Measurements from ENCODE around the gene RNF4.
A peak's percentile ranks its signal among the peaks of the same experiment; 100 is the strongest.
"Not testable (repeated sequence)": the region's sequence is repeated elsewhere in the genome, so short reads cannot be mapped to it uniquely, and the experiment has no call there.

The RNF4 gene

GRCh38 chr4:2535376-2536192 is 66.7 kb downstream of the RNF4 start:
- Histone ChIP-seq H3K4me1 (ENCODE audit: low read length) (no peaks in the 10 kb centered on the region), H3K4me3 (ENCODE audit: low read length) (peak overlapping the region; percentile 82), H3K27me3 (replicated peaks; ENCODE audit: insufficient read depth, low read length) (no peaks in the 10 kb centered on the region), H3K36me3 (replicated peaks; ENCODE audit: insufficient read depth, low read length) (no peaks in the 10 kb centered on the region), H3K79me2 (ENCODE audit: low read length) (peaks cover 36% of the 10 kb centered on the region), H3K27ac (ENCODE audit: low read length) (peak overlapping the region; percentile 45; the same call in 1 of the 2 replicates), H3K4me2 (ENCODE audit: low read depth, low read length) (peak overlapping the region; percentile 69), H3K9ac (ENCODE audit: low read length) (peak overlapping the region; percentile 84), H3K9me2 (replicated peaks; ENCODE audit: insufficient read depth, low read length) (no peaks in the 10 kb centered on the region), H3F3A (ENCODE audit: insufficient read depth, low read length) (peaks cover 7% of the 10 kb centered on the region), H2AFZ (ENCODE audit: low read length) (peak overlapping the region; percentile 69), H4K20me1 (ENCODE audit: insufficient read depth, low read length) (no peaks in the 10 kb centered on the region), H3K9me3 (replicated peaks; ENCODE audit: insufficient read depth, low read length) (no peaks in the 10 kb centered on the region)
- DNase-seq = peak; percentile 34
- TF ChIP-seq, protein P1, sequence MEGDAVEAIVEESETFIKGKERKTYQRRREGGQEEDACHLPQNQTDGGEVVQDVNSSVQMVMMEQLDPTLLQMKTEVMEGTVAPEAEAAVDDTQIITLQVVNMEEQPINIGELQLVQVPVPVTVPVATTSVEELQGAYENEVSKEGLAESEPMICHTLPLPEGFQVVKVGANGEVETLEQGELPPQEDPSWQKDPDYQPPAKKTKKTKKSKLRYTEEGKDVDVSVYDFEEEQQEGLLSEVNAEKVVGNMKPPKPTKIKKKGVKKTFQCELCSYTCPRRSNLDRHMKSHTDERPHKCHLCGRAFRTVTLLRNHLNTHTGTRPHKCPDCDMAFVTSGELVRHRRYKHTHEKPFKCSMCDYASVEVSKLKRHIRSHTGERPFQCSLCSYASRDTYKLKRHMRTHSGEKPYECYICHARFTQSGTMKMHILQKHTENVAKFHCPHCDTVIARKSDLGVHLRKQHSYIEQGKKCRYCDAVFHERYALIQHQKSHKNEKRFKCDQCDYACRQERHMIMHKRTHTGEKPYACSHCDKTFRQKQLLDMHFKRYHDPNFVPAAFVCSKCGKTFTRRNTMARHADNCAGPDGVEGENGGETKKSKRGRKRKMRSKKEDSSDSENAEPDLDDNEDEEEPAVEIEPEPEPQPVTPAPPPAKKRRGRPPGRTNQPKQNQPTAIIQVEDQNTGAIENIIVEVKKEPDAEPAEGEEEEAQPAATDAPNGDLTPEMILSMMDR (IDR thresholded peaks at IDR 0.05; ENCODE audit: low read length) = peak; percentile 13; the same call in 1 of the 2 replicates
- TF ChIP-seq EZH2phosphoT487 (IDR thresholded peaks at IDR 0.05; ENCODE audit: low read length) = no peak

GRCh38 chr4:2536193-2537010 is 67.5 kb downstream of the RNF4 start, which contains the start of gene FAM193A:
Gene FAM193A, plus strand, starts transcription at chr4:2536647. Its CDS starts 269 bp downstream, at chr4:2536916.
- H3K79me2 ChIP-seq (ENCODE audit: low read length) = peaks cover 44% of the 10 kb centered on the region
- H3K9ac ChIP-seq (ENCODE audit: low read length) = peak within 1 kb of the TSS; percentile 84
- no peaks in the 10 kb centered on the region for H3K9me3 ChIP-seq (replicated peaks; ENCODE audit: insufficient read depth, low read length)
- peak; percentile 100 for DNase-seq
- H3K4me2 ChIP-seq (ENCODE audit: low read depth, low read length) = peak within 1 kb of the TSS; percentile 72
- no peaks in the 10 kb centered on the region for H3K9me2 ChIP-seq (replicated peaks; ENCODE audit: insufficient read depth, low read length)
- H3K4me1 ChIP-seq (ENCODE audit: low read length) = no peaks in the 10 kb centered on the region
- no peaks in the 10 kb centered on the region for H4K20me1 ChIP-seq (ENCODE audit: insufficient read depth, low read length)
- H3K27me3 ChIP-seq (replicated peaks; ENCODE audit: insufficient read depth, low read length) = no peaks in the 10 kb centered on the region
- no peak for TF ChIP-seq EZH2 (optimal IDR thresholded peaks at IDR 0.05; ENCODE audit: low read depth, low read length)
- TF ChIP-seq EZH2phosphoT487 (IDR thresholded peaks at IDR 0.05; ENCODE audit: low read length) = no peak
- TF ChIP-seq, protein P1 (IDR thresholded peaks at IDR 0.05; ENCODE audit: low read length) = no peak
- peaks cover 7% of the 10 kb centered on the region for H3F3A ChIP-seq (ENCODE audit: insufficient read depth, low read length)
- H3K27ac ChIP-seq (ENCODE audit: low read length) = peak within 1 kb of the TSS; percentile 49; the same call in 1 of the 2 replicates
- H3K4me3 ChIP-seq (ENCODE audit: low read length) = peak within 1 kb of the TSS; percentile 82
- no peaks in the 10 kb centered on the region for H3K36me3 ChIP-seq (replicated peaks; ENCODE audit: insufficient read depth, low read length)
- H2AFZ ChIP-seq (ENCODE audit: low read length) = peak within 1 kb of the TSS; percentile 69

DNA sequence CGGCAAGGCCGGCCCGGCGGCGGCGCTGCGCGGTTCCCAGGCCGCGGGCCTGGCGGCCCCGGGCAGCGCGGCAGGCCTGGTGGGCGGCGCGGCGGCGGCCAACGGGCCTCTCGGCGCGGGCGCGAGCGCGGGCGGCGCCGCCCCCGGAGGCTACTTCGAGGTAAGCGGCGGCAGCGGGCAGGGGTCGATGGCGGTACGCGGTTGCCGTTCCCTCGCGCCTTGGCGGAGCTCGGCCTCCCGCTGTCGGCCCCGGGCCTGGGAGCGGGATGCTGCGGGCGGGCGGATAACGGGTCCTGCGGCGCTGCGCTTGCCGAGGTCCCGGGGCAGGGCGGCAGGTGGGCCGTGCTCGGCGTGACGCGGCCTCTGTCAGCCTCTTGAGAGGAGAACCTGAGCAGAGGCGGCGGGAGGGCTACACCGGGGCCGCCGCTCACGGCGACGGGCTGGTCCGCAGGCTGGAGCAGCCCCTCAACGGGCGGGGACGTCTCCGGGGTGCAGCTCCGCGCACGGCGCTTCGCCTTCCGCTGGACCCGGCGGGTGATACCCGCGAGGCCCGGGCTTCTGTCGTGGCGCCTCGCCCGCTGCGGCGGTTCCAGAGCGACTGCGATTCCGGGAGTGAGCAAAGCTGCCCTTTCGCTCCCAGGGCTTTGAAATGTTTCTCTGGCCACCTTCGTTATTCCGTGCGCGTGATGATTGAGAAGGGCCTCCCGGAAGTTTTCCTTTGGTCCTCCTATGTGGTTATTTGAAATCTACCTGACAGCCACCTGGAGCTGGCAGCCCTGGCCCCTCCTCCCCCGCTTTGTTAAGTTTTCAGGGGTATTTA is 68.3 kb downstream of the RNF4 start:
- Histone ChIP-seq H3K36me3 (replicated peaks; ENCODE audit: insufficient read depth, low read length) (no peaks in the 10 kb centered on the region), H3K9me2 (replicated peaks; ENCODE audit: insufficient read depth, low read length) (no peaks in the 10 kb centered on the region), H3K27me3 (replicated peaks; ENCODE audit: insufficient read depth, low read length) (no peaks in the 10 kb centered on the region), H3K9me3 (replicated peaks; ENCODE audit: insufficient read depth, low read length) (no peaks in the 10 kb centered on the region), H3F3A (ENCODE audit: insufficient read depth, low read length) (peaks cover 7% of the 10 kb centered on the region), H3K4me1 (ENCODE audit: low read length) (no peaks in the 10 kb centered on the region), H2AFZ (ENCODE audit: low read length) (peak overlapping the region; percentile 41), H3K9ac (ENCODE audit: low read length) (peak overlapping the region; percentile 73), H3K4me2 (ENCODE audit: low read depth, low read length) (peak overlapping the region; percentile 72), H3K79me2 (ENCODE audit: low read length) (peaks cover 53% of the 10 kb centered on the region), H4K20me1 (ENCODE audit: insufficient read depth, low read length) (no peaks in the 10 kb centered on the region), H3K4me3 (ENCODE audit: low read length) (peak overlapping the region; percentile 70), H3K27ac (ENCODE audit: low read length) (peak overlapping the region; percentile 49; the same call in 1 of the 2 replicates)
- no peak for TF ChIP-seq EZH2phosphoT487 (IDR thresholded peaks at IDR 0.05; ENCODE audit: low read length)
- no peak for TF ChIP-seq EZH2 (optimal IDR thresholded peaks at IDR 0.05; ENCODE audit: low read depth, low read length)
- TF ChIP-seq, protein P1 (IDR thresholded peaks at IDR 0.05; ENCODE audit: low read length) = no peak
- peak; percentile 54 for DNase-seq

- H3K9me3 ChIP-seq (replicated peaks; ENCODE audit: insufficient read depth, low read length); H3K27ac ChIP-seq (ENCODE audit: low read length); H3K4me3 ChIP-seq (ENCODE audit: low read length); H3K9ac ChIP-seq (ENCODE audit: low read length); H2AFZ ChIP-seq (ENCODE audit: low read length); H3K4me2 ChIP-seq (ENCODE audit: low read depth, low read length); H3K9me2 ChIP-seq (replicated peaks; ENCODE audit: insufficient read depth, low read length); H3K4me1 ChIP-seq (ENCODE audit: low read length); H4K20me1 ChIP-seq (ENCODE audit: insufficient read depth, low read length); DNase-seq; H3F3A ChIP-seq (ENCODE audit: insufficient read depth, low read length); H3K27me3 ChIP-seq (replicated peaks; ENCODE audit: insufficient read depth, low read length); H3K36me3 ChIP-seq (replicated peaks; ENCODE audit: insufficient read depth, low read length): not testable (repeated sequence)
- H3K79me2 ChIP-seq (ENCODE audit: low read length) = peaks cover 100% of the 10 kb centered on the region
Observed at GRCh38 chr4:2543580-2544191, 74.8 kb downstream of the RNF4 start.
